Nephron (organoid): Measurements from ENCODE around the gene PAPPA2.
"Not testable (repeated sequence)": the region's sequence is repeated elsewhere in the genome, so short reads cannot be mapped to it uniquely, and the experiment has no call there.

ENCODE experiments used
- H3K27ac Mint-ChIP-seq, 3 experiments: 2 replicates each; pipeline ENCODE4 v1.8.0; 2020; ENCODE audit warnings: mixed read lengths in 3 of 3, mild to moderate bottlenecking in 2 of 3, moderate library complexity in 1 of 3
- H3K27me3 Mint-ChIP-seq: 2 replicates; pipeline ENCODE4 v1.8.0; 2021; ENCODE audit warnings: low read depth, mild to moderate bottlenecking, moderate library complexity, mixed read lengths
- H3K36me3 Mint-ChIP-seq: 2 replicates; pipeline ENCODE4 v1.8.0; 2020; ENCODE audit warnings: low read depth, mixed read lengths
- H3K4me1 Mint-ChIP-seq: 2 replicates; pipeline ENCODE4 v1.8.0; 2020; ENCODE audit warnings: mixed read lengths
- H3K4me3 Mint-ChIP-seq, 3 experiments: 2 replicates each; pipeline ENCODE4 v1.8.0; 2020; ENCODE audit warnings: mild to moderate bottlenecking in 3 of 3, mixed read lengths in 3 of 3, moderate library complexity in 2 of 3
- H3K9me3 Mint-ChIP-seq: 2 replicates; pipeline ENCODE4 v1.8.0; 2020; ENCODE audit warnings: mixed read lengths
- TF ChIP-seq, protein P1 (sequence below), 3 experiments: fragments of 200-600 bp; sonication (generic); IDR thresholded peaks; one replicate each; pipeline ENCODE4 v1.5.0; 2021; ENCODE audit warnings: antibody characterized with exemption in 3 of 3; ENCODE audit not compliant: unreplicated experiment in 3 of 3

Gene PAPPA2

DNA sequence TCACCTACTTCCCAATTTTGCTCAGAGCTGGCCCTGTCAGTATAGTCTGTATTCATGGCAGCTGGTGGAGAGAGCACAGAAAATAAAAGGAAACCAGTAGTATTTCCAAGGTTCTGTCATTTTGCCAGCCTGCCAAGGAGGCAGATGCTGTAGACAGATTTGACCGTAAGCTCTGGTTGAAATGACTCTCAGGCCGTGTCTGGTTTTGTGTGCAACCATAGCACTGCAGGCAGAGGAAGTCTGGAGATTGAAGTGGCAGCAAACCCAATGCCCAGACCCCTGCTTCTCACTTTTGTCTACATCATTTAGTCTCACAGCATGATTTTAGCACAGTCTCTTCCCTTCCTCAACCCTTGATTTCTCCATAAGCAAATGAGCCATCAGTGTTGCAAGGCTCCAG, 291.7 kb downstream of the PAPPA2 start:
- H3K36me3 Mint-ChIP-seq: no peaks in the 10 kb centered on the region
- H3K4me3 Mint-ChIP-seq: no peak overlapping the region
- peaks cover 3% of the 10 kb centered on the region for H3K9me3 Mint-ChIP-seq
- TF ChIP-seq, protein P1, sequence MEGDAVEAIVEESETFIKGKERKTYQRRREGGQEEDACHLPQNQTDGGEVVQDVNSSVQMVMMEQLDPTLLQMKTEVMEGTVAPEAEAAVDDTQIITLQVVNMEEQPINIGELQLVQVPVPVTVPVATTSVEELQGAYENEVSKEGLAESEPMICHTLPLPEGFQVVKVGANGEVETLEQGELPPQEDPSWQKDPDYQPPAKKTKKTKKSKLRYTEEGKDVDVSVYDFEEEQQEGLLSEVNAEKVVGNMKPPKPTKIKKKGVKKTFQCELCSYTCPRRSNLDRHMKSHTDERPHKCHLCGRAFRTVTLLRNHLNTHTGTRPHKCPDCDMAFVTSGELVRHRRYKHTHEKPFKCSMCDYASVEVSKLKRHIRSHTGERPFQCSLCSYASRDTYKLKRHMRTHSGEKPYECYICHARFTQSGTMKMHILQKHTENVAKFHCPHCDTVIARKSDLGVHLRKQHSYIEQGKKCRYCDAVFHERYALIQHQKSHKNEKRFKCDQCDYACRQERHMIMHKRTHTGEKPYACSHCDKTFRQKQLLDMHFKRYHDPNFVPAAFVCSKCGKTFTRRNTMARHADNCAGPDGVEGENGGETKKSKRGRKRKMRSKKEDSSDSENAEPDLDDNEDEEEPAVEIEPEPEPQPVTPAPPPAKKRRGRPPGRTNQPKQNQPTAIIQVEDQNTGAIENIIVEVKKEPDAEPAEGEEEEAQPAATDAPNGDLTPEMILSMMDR (IDR thresholded peaks at IDR 0.05; ENCODE audit: unreplicated experiment in 3 of 3): no peak
- H3K27ac Mint-ChIP-seq: no peak overlapping the region
- no peaks in the 10 kb centered on the region for H3K27me3 Mint-ChIP-seq
- peaks cover 8% of the 10 kb centered on the region for H3K4me1 Mint-ChIP-seq

DNA sequence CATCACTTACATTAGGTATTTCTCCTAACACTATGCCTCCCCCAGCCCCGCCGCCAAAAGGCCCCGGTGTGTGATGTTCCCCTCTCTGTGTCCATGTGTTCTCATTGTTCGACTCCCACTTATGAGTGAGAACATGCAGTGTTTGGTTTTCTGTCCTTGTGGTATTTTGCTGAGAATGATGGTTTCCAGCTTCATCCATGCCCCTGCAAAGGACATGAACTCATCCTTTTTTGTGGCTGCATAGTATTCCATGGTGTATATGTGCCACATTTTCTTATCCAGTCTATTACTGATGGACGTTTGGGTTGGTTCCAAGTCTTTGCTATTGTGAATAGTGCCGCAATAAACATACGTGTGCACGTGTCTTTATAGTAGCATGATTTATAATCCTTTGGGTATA, 293.8 kb downstream of the PAPPA2 start:
- H3K27me3 Mint-ChIP-seq, H3K4me3 Mint-ChIP-seq, H3K9me3 Mint-ChIP-seq, H3K36me3 Mint-ChIP-seq, H3K27ac Mint-ChIP-seq: not testable (repeated sequence)
- H3K4me1 Mint-ChIP-seq: peaks cover 14% of the 10 kb centered on the region

DNA sequence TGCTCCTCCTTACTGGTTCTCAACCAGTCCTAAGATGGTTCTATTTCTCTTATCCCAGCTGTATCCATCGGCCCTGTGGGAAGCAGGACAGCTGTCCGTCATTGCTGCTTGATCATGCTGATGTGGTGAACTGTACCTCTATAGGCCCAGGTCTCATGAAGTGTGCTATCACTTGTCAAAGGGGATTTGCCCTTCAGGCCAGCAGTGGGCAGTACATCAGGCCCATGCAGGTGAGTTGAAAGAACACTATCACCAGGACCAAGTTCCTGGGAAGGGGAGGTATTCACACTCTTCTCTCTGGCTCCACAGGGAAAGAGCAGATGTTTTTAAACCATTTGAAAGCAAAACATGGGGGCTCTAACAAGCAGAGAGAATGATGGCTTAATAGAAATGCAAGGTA, 302.6 kb downstream of the PAPPA2 start:
- no peaks in the 10 kb centered on the region for H3K36me3 Mint-ChIP-seq
- TF ChIP-seq, protein P1 (IDR thresholded peaks at IDR 0.05; ENCODE audit: unreplicated experiment in 3 of 3): no peak

DNA sequence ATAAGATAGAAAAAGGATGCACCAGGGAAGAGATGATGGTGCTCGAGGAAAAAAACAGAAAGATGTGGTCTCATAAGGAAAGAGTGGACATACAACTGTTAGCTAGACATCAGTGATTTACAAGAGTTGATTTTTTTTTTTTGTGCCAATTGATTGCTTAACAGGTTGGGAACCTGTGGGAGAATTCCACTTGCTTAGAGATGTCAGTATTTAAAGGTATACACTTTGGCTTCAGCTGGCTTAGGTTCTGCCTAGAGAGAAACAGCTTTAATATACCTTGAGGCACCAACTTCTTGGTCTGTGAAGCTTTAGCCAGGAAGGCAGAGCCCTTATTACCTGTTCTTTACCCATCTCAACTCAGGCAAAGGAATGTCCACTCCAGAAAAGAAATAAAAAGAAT, 303.8 kb downstream of the PAPPA2 start:
- Mint-ChIP-seq H3K27me3 (peaks cover 5% of the 10 kb centered on the region), H3K36me3 (no peaks in the 10 kb centered on the region), H3K27ac (no peak overlapping the region), H3K9me3 (no peaks in the 10 kb centered on the region), H3K4me3 (no peak overlapping the region), H3K4me1 (no peaks in the 10 kb centered on the region)
- TF ChIP-seq, protein P1 (IDR thresholded peaks at IDR 0.05; ENCODE audit: unreplicated experiment in 3 of 3): no peak

More for the DNA sequence above, 302.6 kb downstream of the PAPPA2 start:
- no peaks in the 10 kb centered on the region for H3K9me3 Mint-ChIP-seq
- no peak overlapping the region for H3K27ac Mint-ChIP-seq
- no peak overlapping the region for H3K4me3 Mint-ChIP-seq
- H3K4me1 Mint-ChIP-seq: peaks cover 6% of the 10 kb centered on the region
- H3K27me3 Mint-ChIP-seq: peaks cover 5% of the 10 kb centered on the region

DNA sequence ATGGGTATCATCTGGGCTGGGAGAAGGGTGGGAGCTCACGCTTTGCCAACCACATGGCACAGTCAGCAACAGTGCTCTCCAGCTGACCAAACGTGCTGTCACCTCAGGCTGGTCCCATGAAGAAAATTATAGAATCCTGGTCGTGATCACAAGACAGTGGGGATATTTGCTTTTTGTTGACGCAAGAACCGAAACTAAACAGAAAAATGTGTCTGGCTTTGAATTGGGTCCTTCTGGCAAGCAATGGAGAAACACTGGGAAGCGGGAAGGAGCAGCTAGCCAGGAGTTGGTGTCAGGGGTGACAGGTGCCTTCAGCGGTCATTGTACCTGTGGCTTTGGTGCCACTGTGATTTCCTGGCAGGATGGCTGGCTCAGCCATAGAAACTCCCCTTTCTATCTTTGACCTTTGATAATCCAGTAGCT, 304.8 kb downstream of the PAPPA2 start:
- Mint-ChIP-seq H3K27ac (no peak overlapping the region), H3K9me3 (no peaks in the 10 kb centered on the region), H3K4me1 (no peaks in the 10 kb centered on the region), H3K36me3 (no peaks in the 10 kb centered on the region), H3K4me3 (no peak overlapping the region), H3K27me3 (peaks cover 5% of the 10 kb centered on the region)
- TF ChIP-seq, protein P1 (IDR thresholded peaks at IDR 0.05; ENCODE audit: unreplicated experiment in 3 of 3): no peak

DNA sequence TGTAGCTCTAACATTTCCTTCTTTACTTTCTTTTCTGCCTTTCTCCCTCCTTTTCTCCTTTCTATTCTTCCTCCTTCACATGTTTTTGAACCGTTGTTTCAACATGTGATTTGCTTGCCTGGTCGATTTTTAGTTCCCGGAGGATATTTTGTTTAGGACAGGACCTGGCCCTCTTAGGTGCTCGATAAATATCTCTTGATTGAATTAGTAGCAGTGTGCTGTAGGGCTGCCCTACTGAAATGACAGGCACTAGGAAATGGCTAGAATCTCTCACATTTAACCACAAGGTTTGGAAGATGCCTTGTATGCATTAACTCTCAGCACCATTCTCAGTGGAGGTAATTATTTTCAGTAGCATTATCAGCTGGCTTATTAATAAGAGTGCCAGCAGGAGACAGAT, 305.6 kb downstream of the PAPPA2 start:
- Mint-ChIP-seq H3K4me3 (no peak overlapping the region), H3K27ac (no peak overlapping the region), H3K9me3 (no peaks in the 10 kb centered on the region), H3K27me3 (peaks cover 5% of the 10 kb centered on the region), H3K4me1 (no peaks in the 10 kb centered on the region), H3K36me3 (no peaks in the 10 kb centered on the region)
- TF ChIP-seq, protein P1 (IDR thresholded peaks at IDR 0.05; ENCODE audit: unreplicated experiment in 3 of 3): no peak
